Neutrophil (primary cell): ENCODE data around the gene CTNNBL1.

ENCODE experiments used
- H3K27ac ChIP-seq: fragments of 200-600 bp; sonication (generic); 2 replicates; pipeline ENCODE4 v1.5.1; 2016; ENCODE audit warnings: mild to moderate bottlenecking, moderate library complexity
- H3K27me3 ChIP-seq: fragments of 200-600 bp; sonication (generic); 2 replicates; pipeline ENCODE4 v1.6.0; 2016; ENCODE audit warnings: mild to moderate bottlenecking
- H3K36me3 ChIP-seq: fragments of 200-600 bp; sonication (generic); 2 replicates; pipeline ENCODE4 v1.5.1; 2017
- H3K4me1 ChIP-seq, 2 experiments: fragments of 200-600 bp in 1 of 2; sonication (generic) in 1 of 2; 1 replicate in 1 of 2; 2 replicates in 1 of 2; pipeline versions ENCODE4 v1.5.1 to v1.6.1; 2013 to 2016; ENCODE audit warnings: low read depth in 1 of 2, low read length in 1 of 2, mild to moderate bottlenecking in 1 of 2, moderate library complexity in 1 of 2; ENCODE audit not compliant: control insufficient read depth in 1 of 2, insufficient read depth in 1 of 2
- H3K4me3 ChIP-seq, 2 experiments: fragments of 200-600 bp in 1 of 2; sonication (generic) in 1 of 2; 1 replicate in 1 of 2; 2 replicates in 1 of 2; pipeline ENCODE4 v1.5.1; 2013 to 2016; ENCODE audit warnings: low read depth in 1 of 2, low read length in 1 of 2, mild to moderate bottlenecking in 1 of 2, moderate library complexity in 1 of 2
- H3K9me3 ChIP-seq: fragments of 200-600 bp; sonication (generic); 2 replicates; pipeline ENCODE4 v1.5.1; 2016
- TF ChIP-seq, protein P1 (sequence below): fragments of 200-600 bp; sonication (generic); IDR thresholded peaks from 2 replicates; pipeline ENCODE4 v1.5.1; 2016; ENCODE audit warnings: antibody characterized with exemption

Gene CTNNBL1

DNA sequence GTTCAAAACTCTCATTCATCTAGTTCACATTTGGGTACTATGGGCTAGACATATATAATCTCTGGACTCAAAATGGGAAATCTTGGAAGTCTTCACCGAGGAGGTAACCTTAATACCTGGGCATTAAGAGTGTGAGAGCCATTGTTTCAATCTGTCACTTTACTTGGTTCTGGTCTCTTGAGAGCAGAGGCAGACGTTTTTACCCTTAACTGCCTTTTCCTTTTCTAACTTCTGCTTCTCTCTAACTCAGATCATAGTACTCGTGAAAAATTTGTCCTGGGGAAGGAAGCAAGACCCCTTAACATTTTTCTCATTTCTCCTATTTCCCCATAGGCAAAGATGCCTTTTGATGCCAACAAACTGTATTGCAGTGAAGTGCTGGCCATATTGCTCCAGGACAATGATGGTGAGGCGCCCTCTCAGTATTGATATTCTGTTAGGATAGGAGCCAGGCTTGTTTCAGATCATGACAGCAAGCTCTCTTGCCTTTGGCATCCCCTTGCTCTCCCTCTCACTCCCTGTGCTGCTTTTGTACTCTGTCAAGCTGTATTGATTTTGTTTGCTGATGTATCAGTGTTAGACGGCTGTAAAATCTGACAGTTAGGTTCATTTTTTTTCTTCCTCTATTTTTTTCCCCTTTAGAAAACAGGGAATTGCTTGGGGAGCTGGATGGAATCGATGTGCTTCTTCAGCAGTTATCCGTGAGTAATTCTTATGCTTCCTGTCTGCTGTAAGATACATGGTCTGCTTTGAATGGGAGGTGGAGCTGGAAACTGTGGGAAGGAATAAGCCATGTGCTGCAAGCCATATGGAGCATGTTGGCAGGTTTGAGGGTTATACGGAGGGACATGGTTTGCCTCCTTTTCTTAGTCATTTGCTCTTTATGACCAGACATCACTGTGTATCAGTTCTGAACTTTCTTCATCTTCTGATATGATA, 83.5 kb downstream of the CTNNBL1 start:
- Histone ChIP-seq H3K36me3 (peaks cover 39% of the 10 kb centered on the region), H3K4me3 (no peak overlapping the region), H3K4me1 (no peaks in the 10 kb centered on the region), H3K27me3 (no peaks in the 10 kb centered on the region), H3K27ac (no peak overlapping the region), H3K9me3 (no peaks in the 10 kb centered on the region)
- TF ChIP-seq, protein P1, sequence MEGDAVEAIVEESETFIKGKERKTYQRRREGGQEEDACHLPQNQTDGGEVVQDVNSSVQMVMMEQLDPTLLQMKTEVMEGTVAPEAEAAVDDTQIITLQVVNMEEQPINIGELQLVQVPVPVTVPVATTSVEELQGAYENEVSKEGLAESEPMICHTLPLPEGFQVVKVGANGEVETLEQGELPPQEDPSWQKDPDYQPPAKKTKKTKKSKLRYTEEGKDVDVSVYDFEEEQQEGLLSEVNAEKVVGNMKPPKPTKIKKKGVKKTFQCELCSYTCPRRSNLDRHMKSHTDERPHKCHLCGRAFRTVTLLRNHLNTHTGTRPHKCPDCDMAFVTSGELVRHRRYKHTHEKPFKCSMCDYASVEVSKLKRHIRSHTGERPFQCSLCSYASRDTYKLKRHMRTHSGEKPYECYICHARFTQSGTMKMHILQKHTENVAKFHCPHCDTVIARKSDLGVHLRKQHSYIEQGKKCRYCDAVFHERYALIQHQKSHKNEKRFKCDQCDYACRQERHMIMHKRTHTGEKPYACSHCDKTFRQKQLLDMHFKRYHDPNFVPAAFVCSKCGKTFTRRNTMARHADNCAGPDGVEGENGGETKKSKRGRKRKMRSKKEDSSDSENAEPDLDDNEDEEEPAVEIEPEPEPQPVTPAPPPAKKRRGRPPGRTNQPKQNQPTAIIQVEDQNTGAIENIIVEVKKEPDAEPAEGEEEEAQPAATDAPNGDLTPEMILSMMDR: no peak

DNA sequence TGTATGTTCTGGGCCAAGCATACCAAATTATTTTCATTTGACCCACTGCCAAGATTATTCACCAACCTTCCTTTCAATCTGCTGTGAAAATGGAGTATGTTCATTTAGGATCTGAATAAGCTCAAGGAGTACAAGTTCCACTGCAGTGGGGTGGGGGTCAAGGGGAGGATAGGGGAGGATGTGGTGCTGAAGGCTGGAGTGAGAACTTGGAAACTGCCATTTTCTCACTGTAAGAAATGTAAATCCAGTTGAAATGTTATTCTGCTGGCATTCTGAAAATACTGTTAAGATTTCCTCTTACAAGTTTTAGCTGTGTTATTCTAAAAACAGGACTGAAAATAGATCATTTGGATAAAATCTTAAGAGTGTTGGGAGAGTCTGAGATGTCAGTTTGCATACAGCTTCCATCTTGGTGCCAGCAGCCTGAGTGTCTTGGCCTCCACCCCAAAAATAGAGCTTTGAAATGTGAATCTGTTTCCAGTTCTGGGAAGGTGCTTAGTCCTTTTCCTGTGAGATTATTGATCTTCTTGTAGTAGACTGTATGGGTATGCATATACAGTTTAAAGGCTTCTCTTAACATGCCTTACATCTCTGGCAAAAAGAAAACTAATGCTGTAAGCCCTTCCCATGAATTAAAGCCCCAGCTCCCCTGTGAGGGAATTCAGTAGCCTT, 84.3 kb downstream of the CTNNBL1 start:
- TF ChIP-seq, protein P1: no peak
- no peak overlapping the region for H3K4me3 ChIP-seq
- no peak overlapping the region for H3K27ac ChIP-seq
- H3K4me1 ChIP-seq: no peaks in the 10 kb centered on the region
- no peaks in the 10 kb centered on the region for H3K9me3 ChIP-seq
- no peaks in the 10 kb centered on the region for H3K27me3 ChIP-seq
- peaks cover 38% of the 10 kb centered on the region for H3K36me3 ChIP-seq

DNA sequence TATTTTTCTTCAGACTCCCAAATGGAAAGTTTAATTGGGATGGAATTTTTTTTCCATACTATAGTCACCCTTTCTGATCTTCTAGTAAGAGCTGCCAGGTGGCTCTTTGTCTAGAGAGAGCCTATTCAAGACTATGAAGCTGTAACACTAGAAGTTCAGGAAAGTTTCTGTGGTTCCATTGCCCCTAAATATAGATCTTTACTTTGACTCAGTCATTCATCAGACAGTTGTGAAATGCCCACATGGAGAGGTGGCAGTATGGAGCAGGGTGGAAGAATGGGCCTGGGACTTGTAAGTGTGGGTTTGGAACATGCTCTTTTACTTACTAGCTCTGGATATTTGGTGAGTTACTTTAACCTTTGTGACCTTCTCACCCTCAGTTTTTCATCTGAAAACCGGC, 87.8 kb downstream of the CTNNBL1 start:
- H3K9me3 ChIP-seq: no peaks in the 10 kb centered on the region
- peaks cover 28% of the 10 kb centered on the region for H3K36me3 ChIP-seq
- H3K4me1 ChIP-seq: no peaks in the 10 kb centered on the region
- TF ChIP-seq, protein P1: no peak
- no peak overlapping the region for H3K4me3 ChIP-seq
- no peak overlapping the region for H3K27ac ChIP-seq
- no peaks in the 10 kb centered on the region for H3K27me3 ChIP-seq

DNA sequence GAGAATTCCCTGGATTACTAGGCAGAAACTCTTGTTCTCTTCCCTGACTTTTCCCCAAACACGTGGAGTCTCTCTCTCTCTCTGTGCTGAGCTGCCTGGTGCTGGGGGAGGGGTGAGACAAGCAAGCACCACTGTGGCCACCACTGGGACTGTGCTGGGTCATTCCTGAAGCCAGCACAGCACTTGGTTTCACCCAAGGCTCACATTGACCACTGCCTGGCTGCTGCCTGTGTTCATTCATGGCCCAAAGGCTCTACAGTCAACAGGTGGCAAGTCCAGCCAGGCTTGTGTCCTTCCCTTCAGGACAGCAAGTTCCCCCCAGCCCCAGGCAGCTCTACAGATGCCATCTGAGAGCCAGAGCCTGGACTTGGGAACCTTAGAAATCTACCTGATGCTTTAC, 92.2 kb downstream of the CTNNBL1 start:
- Histone ChIP-seq H3K4me1 (no peaks in the 10 kb centered on the region), H3K36me3 (peaks cover 34% of the 10 kb centered on the region), H3K4me3 (no peak overlapping the region), H3K27me3 (no peaks in the 10 kb centered on the region), H3K27ac (no peak overlapping the region), H3K9me3 (no peaks in the 10 kb centered on the region)
- TF ChIP-seq, protein P1: no peak

DNA sequence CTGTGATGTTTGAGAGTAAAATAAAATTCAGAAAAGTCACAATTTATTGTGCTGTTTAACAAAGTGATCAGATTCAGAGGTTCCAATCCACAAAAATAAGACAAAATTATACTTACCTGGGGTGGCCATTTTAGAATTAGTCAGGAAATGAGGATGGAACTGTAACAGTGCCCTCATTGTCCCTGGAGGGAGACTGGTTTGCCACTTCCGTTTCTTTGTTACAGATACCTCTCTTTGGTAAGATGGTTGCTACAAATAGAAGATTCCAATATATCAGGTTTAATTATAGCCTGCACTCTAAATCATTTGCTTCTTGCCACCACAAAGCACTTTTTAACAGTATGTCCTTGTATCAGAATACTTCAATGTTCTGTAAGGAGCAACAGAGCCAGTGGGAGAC, 95.6 kb downstream of the CTNNBL1 start:
- Histone ChIP-seq H3K9me3 (no peaks in the 10 kb centered on the region), H3K4me1 (no peaks in the 10 kb centered on the region), H3K4me3 (no peak overlapping the region), H3K27me3 (no peaks in the 10 kb centered on the region), H3K36me3 (peaks cover 25% of the 10 kb centered on the region), H3K27ac (no peak overlapping the region)
- TF ChIP-seq, protein P1: no peak
